GM19372 (cell line): ENCODE data around the gene ZNF618.

Source experiments
- ATAC-seq: cut with Tn5 transposase; IDR thresholded peaks from one replicate; pipeline ENCODE4 v1.9.1; 2021; ENCODE audit warnings: mild to moderate bottlenecking, low read depth, moderate library complexity; ENCODE audit not compliant: unreplicated experiment

ZNF618 gene

GRCh38 chr9:114011313-114011712 lies 135.2 kb downstream of the ZNF618 start:
- ATAC-seq, result no peak

GRCh38 chr9:114012126-114012525 lies 136.0 kb downstream of the ZNF618 start:
- ATAC-seq, result no peak

GRCh38 chr9:114014044-114014443 lies 137.9 kb downstream of the ZNF618 start:
- ATAC-seq, result no peak

GRCh38 chr9:114015607-114016006 lies 139.5 kb downstream of the ZNF618 start:
- ATAC-seq, result no peak

GRCh38 chr9:114016101-114016500 lies 140.0 kb downstream of the ZNF618 start:
- no peak for ATAC-seq

GRCh38 chr9:114016629-114017423 lies 140.7 kb downstream of the ZNF618 start:
- ATAC-seq, result no peak

- ATAC-seq, result no peak
Observed at GRCh38 chr9:114017741-114018715, 141.9 kb downstream of the ZNF618 start.

GRCh38 chr9:114021578-114021977 lies 145.5 kb downstream of the ZNF618 start:
- ATAC-seq, result no peak

- ATAC-seq, result no peak
Observed at GRCh38 chr9:114023961-114024360, 147.9 kb downstream of the ZNF618 start.

GRCh38 chr9:114025196-114025753 lies 149.2 kb downstream of the ZNF618 start:
- ATAC-seq, result no peak

- no peak for ATAC-seq
Observed at GRCh38 chr9:114025760-114026159, 149.7 kb downstream of the ZNF618 start.

GRCh38 chr9:114026335-114026734 lies 150.2 kb downstream of the ZNF618 start:
- no peak for ATAC-seq

- ATAC-seq, result no peak
Observed at GRCh38 chr9:114027159-114027862, 151.2 kb downstream of the ZNF618 start.

GRCh38 chr9:114027863-114028465 lies 151.9 kb downstream of the ZNF618 start:
- ATAC-seq, result no peak

GRCh38 chr9:114028646-114029045 lies 152.5 kb downstream of the ZNF618 start:
- no peak for ATAC-seq

GRCh38 chr9:114029311-114030170 lies 153.4 kb downstream of the ZNF618 start:
- no peak for ATAC-seq

- ATAC-seq, result no peak
Observed at GRCh38 chr9:114030364-114030763, 154.3 kb downstream of the ZNF618 start.

GRCh38 chr9:114031037-114031630 lies 155.0 kb downstream of the ZNF618 start:
- ATAC-seq, result no peak
